NK-92 (cell line): Measurements from ENCODE around the gene USF2.

Source experiments
- DNase-seq: peaks from one replicate; lab custom pipeline; 2025; ENCODE audit not compliant: unreplicated experiment; lab: John Stamatoyannopoulos, UW

USF2 gene

DNA sequence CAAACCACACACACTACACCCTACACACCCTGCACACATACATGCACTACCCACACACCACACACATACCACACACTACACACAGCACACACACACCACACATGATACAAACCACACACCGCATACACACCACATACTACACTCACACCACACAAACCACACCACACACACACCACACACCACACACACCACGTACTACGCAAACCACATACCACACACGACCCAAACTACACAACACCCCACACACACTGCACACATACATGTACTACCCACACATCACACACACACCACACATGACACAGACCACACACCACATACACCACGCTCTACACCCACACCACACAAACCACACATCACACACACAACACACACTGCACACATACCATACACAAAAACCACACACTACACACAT lies 29.8 kb downstream of the USF2 start:
- DNase-seq = no peak

DNA sequence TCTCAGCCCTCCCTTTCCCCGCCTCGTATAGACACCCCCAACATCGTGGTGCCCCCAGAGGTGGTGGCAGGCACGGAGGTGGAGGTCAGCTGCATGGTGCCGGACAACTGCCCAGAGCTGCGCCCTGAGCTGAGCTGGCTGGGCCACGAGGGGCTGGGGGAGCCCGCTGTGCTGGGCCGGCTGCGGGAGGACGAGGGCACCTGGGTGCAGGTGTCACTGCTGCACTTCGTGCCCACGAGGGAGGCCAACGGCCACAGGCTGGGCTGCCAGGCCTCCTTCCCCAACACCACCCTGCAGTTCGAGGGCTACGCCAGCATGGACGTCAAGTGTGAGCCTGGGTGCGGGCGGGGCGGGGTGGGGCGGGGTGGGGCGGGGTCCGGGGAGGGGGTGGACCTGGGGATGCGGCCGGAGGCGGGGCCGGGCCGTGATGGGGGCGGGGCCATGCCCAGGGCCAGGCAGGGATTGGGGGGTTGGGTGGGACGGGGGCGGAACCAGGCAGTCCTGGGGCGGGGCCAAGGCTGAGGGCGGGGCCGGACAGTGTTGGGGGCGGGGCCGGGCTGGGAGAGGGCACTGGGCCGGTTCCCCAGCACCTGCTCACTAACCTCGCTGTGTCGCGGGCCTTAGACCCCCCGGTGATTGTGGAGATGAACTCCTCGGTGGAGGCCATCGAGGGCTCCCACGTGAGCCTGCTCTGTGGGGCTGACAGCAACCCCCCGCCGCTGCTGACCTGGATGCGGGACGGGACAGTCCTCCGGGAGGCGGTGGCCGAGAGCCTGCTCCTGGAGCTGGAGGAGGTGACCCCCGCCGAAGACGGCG lies 31.0 kb downstream of the USF2 start:
- DNase-seq = no peak

- no peak for DNase-seq
Observed at GRCh38 chr19:35300339-35300649, 31.5 kb downstream of the USF2 start.

DNA sequence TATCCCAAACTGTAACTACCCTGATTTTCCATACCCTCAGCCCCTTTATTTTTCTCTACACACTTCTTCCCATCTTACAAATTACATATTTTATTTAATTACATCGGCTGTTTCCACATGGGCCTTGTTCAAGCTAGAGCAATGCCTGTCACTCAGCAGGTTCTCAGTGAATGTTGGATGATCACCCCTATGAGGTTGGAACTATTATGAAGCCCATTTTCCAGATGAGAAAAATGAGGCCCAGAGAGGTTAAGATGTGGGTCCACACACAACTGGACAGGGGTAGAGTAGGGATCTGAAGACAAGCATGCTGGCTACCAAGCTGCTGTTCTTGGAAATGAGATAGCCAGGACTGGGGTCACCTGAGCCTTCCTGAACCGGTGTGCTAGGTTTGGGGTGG lies 33.2 kb downstream of the USF2 start:
- no peak for DNase-seq

DNA sequence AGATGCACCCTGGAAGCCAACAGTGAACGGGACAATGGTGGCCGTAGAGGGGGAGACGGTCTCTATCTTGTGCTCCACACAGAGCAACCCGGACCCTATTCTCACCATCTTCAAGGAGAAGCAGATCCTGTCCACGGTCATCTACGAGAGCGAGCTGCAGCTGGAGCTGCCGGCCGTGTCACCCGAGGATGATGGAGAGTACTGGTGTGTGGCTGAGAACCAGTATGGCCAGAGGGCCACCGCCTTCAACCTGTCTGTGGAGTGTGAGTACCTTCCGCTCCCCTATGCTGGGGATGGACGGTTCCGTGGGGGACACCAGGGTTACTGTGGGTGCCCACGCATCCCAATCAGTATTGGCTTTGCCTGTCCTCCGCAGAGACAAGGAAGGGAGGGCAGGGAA lies 33.7 kb downstream of the USF2 start:
- no peak for DNase-seq

GRCh38 chr19:35303357-35303915 lies 34.7 kb downstream of the USF2 start:
- no peak for DNase-seq

DNA sequence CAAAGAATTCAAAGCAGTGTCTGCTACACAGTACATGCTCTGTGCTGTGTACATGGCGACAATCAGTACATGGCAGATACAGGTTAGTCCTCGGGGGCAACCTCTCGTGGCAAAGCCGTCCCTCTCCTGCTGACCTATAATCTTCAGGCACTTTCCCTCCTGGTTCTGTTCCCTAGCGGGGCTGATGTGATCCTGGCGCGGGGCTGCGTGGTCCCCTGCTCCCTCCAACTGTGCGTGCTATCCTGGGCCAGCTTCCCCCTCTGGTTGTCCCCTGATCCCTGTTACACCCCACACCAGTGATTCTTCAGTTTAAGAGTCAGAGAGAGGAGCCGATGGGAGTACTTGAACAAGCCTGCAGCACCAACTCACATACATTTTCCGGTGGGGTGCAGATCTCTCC lies 35.3 kb downstream of the USF2 start:
- DNase-seq = no peak

- DNase-seq = no peak
Observed at GRCh38 chr19:35305181-35305580, 36.4 kb downstream of the USF2 start.

DNA sequence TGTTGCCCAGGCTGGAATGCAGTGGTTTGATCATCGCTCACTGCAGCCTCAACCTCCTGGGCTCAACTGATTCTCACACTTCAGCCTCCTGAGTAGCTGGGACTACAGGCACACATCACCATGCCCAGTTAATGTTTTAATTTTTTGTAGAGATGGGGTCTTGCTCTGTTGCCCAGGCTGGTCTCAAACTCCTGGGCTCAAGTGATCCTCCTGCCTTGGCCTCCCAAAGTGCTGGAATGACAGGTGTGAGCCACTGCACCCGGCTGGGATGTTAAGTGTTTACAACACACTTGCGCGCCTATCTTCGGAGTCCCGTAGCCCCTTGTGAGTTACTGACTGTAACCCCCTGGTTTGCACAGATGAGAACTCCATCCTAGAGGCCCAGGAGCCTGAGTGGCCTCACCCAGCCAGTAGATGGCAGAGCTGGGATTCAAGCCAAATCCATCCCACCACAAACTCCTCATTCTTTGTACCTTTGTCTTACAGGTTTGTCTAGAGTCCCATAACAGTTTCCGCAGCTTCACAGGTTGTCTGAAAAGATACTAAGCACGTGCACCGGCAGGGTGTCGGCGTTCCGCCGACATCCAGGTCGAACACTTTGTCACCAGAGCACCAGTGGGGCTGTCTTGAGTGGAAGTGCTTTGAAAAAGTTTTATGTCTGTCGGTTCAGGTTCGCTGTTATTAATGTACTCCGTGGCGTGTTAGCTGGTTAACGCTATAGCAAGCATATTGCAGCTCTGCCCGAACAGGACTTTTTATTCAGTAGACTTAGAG lies 37.9 kb downstream of the USF2 start:
- DNase-seq = no peak

GRCh38 chr19:35307931-35308330 lies 39.2 kb downstream of the USF2 start:
- DNase-seq = no peak

DNA sequence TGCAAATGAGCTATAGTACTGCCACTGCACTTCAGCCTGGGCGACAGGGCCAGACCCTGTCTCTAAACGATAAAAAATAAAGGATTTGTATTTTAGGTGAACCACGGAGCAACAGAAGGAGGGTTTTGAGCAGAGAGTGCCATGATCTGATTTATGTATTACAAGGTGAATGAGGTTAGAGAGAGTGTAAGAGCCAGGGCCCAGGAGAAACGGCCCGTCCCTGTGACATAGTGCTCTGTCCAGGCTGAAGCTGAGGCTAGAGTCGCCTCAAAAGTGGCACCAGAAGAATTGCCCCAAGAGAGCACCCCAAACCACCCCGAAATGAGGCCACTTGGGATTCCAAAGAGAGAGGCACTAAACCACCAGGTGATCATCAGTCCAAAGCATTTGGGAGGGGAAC lies 40.1 kb downstream of the USF2 start:
- no peak for DNase-seq

DNA sequence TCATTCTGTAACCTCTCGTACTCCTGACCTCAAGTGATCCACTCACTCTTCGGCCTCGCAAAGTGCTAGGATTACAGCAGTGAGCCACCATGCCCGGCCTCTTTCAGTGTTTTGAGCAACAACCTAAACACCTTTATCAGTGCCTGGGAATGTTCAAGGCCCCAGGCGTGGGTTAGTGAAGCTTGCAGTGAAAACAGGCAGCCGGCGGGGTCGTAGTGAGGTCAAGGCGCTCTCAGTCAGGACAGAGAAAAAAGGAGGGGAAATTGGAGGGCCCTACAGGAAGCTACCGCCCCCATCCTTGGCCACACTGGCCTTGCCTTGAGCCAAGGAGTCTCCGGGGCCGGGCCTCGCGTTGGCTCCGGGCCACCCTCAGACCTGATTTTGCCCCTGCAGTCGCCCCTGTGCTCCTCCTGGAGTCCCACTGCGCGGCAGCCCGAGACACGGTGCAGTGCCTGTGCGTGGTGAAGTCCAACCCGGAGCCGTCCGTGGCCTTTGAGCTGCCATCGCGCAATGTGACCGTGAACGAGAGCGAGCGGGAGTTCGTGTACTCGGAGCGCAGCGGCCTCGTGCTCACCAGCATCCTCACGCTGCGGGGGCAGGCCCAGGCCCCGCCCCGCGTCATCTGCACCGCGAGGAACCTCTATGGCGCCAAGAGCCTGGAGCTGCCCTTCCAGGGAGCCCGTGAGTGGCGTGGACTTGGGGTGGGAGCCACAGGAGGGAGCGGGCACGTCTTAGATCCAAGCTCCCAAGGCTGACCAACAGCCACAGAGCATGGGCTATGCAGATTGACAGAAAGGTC lies 40.9 kb downstream of the USF2 start:
- DNase-seq = no peak

DNA sequence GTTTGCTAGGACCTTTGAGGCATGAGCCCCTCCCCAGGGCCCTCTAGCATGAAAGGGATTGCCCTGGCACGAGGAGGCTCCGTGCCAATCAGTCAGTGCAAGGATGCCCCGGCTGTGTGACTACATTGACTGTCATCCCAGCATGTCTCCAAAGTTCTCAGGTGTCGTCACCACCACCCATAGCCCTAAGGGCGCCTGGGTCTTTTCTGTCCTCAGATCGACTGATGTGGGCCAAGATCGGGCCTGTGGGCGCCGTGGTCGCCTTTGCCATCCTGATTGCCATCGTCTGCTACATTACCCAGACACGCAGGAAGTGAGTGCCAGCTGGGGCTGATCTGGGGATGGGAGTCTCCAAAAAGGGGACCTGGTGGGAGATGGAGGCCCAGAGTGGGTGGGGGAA lies 41.6 kb downstream of the USF2 start:
- DNase-seq = no peak

DNA sequence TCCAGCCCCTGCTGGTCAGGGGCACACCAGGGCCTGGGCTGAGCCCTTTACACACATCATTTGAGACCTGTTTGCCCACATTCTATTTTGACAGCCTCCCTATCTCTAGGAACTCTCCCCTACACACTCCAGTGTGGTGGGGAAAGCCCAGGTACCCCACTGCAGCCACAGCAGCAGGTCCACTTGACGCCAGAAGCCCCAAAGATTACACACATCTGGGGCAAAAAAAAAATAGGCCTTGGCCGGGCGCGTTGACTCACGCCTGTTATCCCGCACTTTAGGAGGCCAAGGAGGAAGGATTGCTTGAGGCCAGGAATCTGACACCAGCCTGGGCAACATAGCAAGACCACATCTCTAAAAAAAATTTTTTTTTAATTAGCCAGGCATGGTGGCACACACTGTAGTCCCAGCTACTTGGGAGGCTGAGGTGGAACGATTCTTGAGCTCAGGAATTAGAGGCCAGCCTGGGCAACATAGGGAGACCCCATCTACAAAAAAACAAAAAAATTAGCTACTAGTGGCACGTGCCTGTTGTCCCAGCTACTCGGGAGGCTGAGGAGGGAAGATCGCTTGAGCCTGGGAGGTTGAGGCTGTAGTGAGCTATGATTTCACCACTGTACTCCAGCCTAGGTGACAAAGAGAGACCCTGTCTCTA lies 42.2 kb downstream of the USF2 start:
- no peak for DNase-seq

DNA sequence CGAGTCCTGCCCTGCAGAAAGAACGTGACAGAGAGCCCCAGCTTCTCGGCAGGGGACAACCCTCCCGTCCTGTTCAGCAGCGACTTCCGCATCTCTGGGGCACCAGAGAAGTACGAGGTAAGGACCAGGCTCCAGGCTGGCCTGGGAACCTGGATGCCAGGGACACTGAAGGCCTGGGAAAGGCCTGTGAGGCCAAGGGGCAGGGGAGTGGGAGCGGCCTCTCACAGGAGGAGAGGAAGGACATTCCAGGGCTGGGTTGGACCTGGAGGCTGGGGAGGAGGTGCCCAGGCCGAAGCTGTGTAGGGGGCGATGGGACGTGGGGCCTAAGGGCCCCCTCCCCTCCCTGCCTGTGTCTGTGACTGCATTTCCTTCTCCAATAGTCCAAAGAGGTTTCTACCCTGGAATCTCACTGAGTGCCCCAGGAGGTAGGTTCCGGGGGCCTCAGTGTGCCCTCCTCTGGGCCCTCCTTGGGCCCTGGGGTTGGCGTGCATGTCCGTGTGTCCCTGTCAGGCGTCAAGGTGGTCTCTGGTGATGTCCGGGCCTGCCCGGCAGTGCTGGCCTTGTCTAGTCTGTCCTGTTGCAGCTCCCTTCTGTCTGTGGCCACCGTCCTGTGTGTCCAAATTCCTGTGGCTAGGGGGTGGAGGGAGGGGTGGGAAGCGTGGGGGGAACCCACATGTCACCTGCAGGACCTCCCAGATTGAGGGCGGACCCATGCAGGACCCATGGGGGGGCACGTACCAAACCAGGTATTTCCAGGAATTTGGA lies 43.3 kb downstream of the USF2 start:
- DNase-seq = no peak

DNA sequence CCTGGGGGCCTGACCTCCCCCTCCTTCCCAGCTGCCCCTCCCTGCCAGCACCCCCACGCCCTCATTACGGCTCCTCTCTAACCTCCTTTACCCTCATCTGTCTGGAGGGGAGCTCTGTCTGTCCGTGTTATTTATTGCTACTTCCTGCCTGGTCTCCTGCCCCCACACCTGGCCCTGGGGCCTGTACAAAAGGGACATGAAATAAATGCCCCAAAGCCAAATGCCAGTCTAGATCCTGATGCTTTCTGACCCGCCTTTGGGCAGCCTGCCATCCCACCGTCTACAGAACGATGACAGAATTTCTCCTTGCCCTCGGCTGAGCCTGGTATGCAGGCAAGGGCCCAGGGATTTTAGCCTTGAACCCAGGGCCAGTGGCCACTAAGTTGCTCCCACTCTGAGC lies 44.8 kb downstream of the USF2 start:
- DNase-seq = no peak

DNA sequence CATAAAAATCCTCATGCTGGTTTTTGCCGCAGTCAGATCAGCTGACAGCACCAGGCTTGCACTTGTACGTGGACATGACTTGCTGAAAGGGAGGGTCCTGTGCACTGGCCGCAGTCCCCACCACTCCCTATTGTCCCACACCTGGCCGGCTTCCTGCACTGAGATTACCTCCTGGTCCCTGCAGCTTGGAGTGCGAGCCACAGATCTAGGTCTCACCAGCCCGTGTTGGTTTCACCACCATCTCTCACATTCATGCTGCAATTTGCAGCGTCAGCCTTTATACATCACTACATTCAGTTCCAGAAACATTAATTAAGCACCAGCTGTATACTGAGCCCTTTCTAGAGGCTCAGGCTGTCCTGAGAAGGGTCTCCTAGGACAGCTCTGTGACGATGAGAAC lies 45.3 kb downstream of the USF2 start:
- no peak for DNase-seq

DNA sequence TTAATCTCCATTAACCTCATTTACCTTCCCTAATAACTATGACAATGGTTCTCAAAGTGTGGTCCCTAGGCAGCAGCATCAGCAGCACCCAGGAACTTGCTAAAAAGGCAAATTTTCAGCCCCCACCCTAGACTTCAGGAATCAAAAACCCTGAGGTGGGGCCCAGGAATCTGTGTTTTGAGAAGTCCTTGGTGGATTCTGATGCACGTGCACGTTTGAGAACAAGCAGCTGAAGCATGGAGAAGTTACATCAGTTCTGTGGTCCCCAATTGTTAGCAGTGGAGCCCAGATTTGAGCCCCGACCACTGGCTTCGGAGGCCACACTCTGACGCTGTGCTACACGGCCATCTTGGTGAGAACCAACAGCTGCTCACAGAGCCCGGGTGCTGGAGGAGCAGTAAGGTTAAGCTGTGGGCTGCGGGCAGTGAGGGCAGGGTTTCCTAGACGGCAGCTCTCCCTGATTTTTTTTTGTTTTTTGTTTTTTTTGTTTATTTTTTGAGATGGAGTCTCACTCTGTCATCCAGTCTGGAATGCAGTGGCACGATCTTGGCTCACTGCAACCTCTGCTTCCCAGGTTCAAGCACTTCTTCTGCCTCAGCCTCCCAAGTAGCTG lies 46.2 kb downstream of the USF2 start:
- DNase-seq = no peak

DNA sequence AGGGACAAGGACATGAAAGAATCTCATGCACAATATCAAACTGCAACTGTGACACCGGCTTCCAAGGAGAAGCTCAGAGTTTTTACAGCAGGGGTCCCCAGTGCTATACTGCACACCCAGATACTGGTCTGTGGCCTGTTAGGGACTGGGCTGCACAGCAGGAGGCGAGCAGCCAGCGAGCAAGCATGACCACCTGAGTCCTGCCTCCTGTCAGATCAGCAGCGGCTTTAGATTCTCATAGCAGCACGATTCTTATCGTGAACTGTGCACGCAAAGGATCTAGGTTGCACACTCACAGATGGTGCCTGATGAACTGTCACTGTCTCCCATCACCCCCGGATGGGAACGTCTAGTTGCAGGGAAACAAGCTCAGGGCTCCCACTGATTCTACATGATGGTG lies 47.1 kb downstream of the USF2 start:
- no peak for DNase-seq

DNA sequence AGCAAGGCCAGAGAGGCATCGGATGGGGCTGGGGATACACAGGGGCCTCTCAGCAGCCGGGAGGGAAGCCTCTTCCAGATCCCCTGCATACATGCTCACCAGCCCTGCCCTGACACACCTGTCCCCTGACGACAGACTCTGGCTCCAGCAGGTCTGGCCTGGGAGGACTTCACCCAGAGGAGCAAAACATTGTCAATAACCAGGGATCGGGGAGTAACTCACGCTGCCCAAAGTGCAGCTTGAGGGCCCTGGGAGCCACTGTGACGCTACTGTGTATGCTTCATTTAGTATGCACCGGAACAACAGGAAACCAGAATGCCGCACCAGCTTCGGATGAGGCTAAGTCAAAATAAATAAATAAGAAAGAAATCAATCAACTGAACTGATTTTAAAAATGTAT lies 47.8 kb downstream of the USF2 start:
- no peak for DNase-seq
